DMS114 treated with DMSO at 0.1 percent for 48 hours (cell line): ENCODE results near the gene MSI2.

Experiments used
- DNase-seq: peaks from one replicate; lab custom pipeline; 2025; ENCODE audit not compliant: unreplicated experiment; lab: John Stamatoyannopoulos, UW

The MSI2 gene

GRCh38 chr17:57313097-57313835 lies 56.9 kb downstream of the MSI2 start:
- no peak for DNase-seq

GRCh38 chr17:57315061-57316015 lies 59.0 kb downstream of the MSI2 start:
- DNase-seq = no peak

- no peak for DNase-seq
Measured at GRCh38 chr17:57316361-57316760, 60.0 kb downstream of the MSI2 start.

GRCh38 chr17:57317079-57317478 lies 60.8 kb downstream of the MSI2 start:
- DNase-seq = no peak

GRCh38 chr17:57318913-57319312 lies 62.6 kb downstream of the MSI2 start:
- no peak for DNase-seq

GRCh38 chr17:57319806-57320205 lies 63.5 kb downstream of the MSI2 start:
- DNase-seq = no peak

GRCh38 chr17:57323391-57323790 lies 67.1 kb downstream of the MSI2 start:
- DNase-seq = no peak

GRCh38 chr17:57324060-57324459 lies 67.7 kb downstream of the MSI2 start:
- DNase-seq = no peak

- no peak for DNase-seq
Measured at GRCh38 chr17:57324631-57325030, 68.3 kb downstream of the MSI2 start.

- DNase-seq = no peak
Measured at GRCh38 chr17:57326336-57326735, 70.0 kb downstream of the MSI2 start.

GRCh38 chr17:57326764-57327163 lies 70.4 kb downstream of the MSI2 start:
- no peak for DNase-seq

- DNase-seq = no peak
Measured at GRCh38 chr17:57327176-57327970, 71.0 kb downstream of the MSI2 start.

GRCh38 chr17:57328109-57328882 lies 72.0 kb downstream of the MSI2 start:
- no peak for DNase-seq

GRCh38 chr17:57329380-57330214 lies 73.3 kb downstream of the MSI2 start:
- no peak for DNase-seq

- no peak for DNase-seq
Measured at GRCh38 chr17:57330587-57330986, 74.3 kb downstream of the MSI2 start.

GRCh38 chr17:57331423-57331822 lies 75.1 kb downstream of the MSI2 start:
- no peak for DNase-seq

- DNase-seq = no peak
Measured at GRCh38 chr17:57332501-57332900, 76.2 kb downstream of the MSI2 start.

- no peak for DNase-seq
Measured at GRCh38 chr17:57335195-57335792, 79.0 kb downstream of the MSI2 start.

- no peak for DNase-seq
Measured at GRCh38 chr17:57337390-57337789, 81.1 kb downstream of the MSI2 start.
